PFSK-1 (cell line): Measurements from ENCODE around the gene HMOX2.

Experiments used
- FOXP2 ChIP-seq: optimal IDR thresholded peaks from 2 replicates; pipeline ENCODE3; 2011; ENCODE audit warnings: borderline replicate concordance, control low read depth, inconsistent platforms; ENCODE audit not compliant: insufficient read depth; ENCODE audit errors: extremely low read length, extremely low read depth
- POLR2AphosphoS5 ChIP-seq: IDR thresholded peaks from 2 replicates; pipeline ENCODE4 v1.6.1; 2012; ENCODE audit warnings: low read depth, mild to moderate bottlenecking, control low read depth, low read length, moderate library complexity
- REST ChIP-seq, 2 experiments: IDR thresholded peaks; 2 replicates each; pipeline versions ENCODE4 v1.6.1 to v1.8.0; 2011 to 2012; ENCODE audit warnings: low read depth in 2 of 2, low read length in 2 of 2, control low read depth in 1 of 2, inconsistent platforms in 1 of 2, mild to moderate bottlenecking in 1 of 2, moderate library complexity in 1 of 2; ENCODE audit not compliant: insufficient read depth in 1 of 2
- SIN3A ChIP-seq: IDR thresholded peaks from 2 replicates; pipeline ENCODE4 v1.6.1; 2012; ENCODE audit warnings: mild to moderate bottlenecking, low read length, moderate library complexity, borderline replicate concordance; ENCODE audit not compliant: insufficient read depth
- TAF1 ChIP-seq: IDR thresholded peaks from 2 replicates; pipeline ENCODE4 v1.6.1; 2012; ENCODE audit warnings: low read length, control low read depth, borderline replicate concordance; ENCODE audit not compliant: insufficient read depth

Gene HMOX2

GRCh38 chr16:4515611-4516233 lies 39.5 kb downstream of the HMOX2 start:
- TF ChIP-seq SIN3A = no peak
- TF ChIP-seq TAF1 = no peak
- no peak for TF ChIP-seq POLR2AphosphoS5
- TF ChIP-seq FOXP2 = no peak
- no peak for TF ChIP-seq REST (IDR thresholded peaks at IDR 0.05; ENCODE audit: insufficient read depth in 1 of 2, low read depth in 2 of 2, low read length in 2 of 2)

- TF ChIP-seq TAF1 (no peak), FOXP2 (no peak), REST (IDR thresholded peaks at IDR 0.05; ENCODE audit: insufficient read depth in 1 of 2, low read depth in 2 of 2, low read length in 2 of 2) (no peak), SIN3A (no peak), POLR2AphosphoS5 (no peak)
Observed at GRCh38 chr16:4517812-4518680, 41.8 kb downstream of the HMOX2 start.

DNA sequence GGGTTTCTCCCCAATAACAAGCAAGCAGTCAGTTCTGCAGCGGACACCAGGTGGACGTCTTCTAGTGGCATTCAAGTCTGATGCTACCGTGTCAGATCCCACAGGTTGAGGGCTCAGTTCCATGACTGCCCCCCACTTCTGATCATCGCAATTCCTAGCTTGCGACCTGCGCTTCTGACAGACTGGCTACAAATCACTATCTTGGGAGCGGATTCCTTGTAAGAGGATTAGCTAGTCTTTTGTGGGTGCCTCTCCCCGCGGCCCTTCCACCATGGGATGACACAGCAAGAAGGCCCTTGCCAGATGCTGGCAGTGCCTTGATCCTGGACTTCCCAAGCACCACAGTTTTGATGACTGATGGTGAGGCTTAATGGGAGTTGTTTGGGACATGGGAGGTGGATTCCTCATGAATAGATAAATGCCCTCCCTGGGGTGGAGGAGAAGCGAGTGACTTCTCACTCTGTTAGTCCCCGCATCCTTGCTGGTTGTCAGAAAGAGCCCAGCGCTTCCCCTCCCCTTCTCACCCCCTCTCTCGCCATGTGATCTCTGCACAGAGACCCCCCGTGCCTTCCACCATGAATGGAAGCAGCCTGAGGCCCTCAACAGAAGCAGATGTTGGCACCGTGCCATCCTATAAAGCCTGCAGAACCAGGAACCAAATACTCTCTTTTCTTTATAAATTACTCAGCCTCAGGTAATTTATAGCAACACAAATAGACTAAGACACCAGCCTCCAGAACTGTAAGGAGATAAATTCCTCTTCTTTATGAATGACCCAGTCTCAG lies 43.3 kb downstream of the HMOX2 start:
- no peak for TF ChIP-seq TAF1
- TF ChIP-seq REST (IDR thresholded peaks at IDR 0.05; ENCODE audit: insufficient read depth in 1 of 2, low read depth in 2 of 2, low read length in 2 of 2) = no peak
- TF ChIP-seq POLR2AphosphoS5 = no peak
- no peak for TF ChIP-seq SIN3A
- no peak for TF ChIP-seq FOXP2

DNA sequence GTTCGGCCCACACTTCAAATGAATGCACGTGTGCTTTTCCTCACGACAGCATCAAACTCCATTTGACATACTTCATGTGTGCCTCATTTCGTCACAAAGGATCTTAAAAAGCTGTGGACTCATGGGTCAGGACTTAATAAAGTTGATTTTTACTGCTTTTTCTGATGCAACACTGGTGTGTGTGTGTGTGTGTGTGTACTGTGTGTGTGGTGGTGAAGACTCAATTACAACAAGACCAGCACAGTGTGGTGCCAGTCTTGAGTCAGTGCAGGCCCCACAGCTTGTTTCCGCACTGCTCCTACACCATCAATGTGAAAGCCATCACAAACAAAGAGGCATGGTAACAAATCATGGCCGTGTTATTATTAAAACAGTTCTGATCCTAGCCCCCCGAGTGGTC lies 44.7 kb downstream of the HMOX2 start:
- no peak for TF ChIP-seq POLR2AphosphoS5

GRCh38 chr16:4522051-4522581 lies 45.9 kb downstream of the HMOX2 start:
- TF ChIP-seq FOXP2 = no peak
- TF ChIP-seq TAF1 = no peak
- no peak for TF ChIP-seq SIN3A
- TF ChIP-seq REST (IDR thresholded peaks at IDR 0.05; ENCODE audit: insufficient read depth in 1 of 2, low read depth in 2 of 2, low read length in 2 of 2) = no peak
- no peak for TF ChIP-seq POLR2AphosphoS5
